Ovary (tissue), 9 donors: ENCODE data around the gene SCN2A. TPM values are rescaled to one million over a fixed set of nuclear protein-coding genes. Genes with fewer than 3 reads are reported as not detected.
"Not testable (repeated sequence)": the region's sequence is repeated elsewhere in the genome, so short reads cannot be mapped to it uniquely, and the experiment has no call there.

ENCODE experiments used
- DNase-seq, 5 donors: peaks; one replicate each; pipeline ENCODE4 v3.0.0-alpha.2; 2019 to 2020
- H3K27ac ChIP-seq, 2 donors: fragments of 200-600 bp; one replicate each; pipeline versions ENCODE4 v1.5.1 to v1.8.0; 2019 to 2022
- H3K27me3 ChIP-seq: fragments of 200-600 bp; one replicate; pipeline ENCODE4 v1.8.0; 2022
- H3K36me3 ChIP-seq: fragments of 200-600 bp; sonication (generic); one replicate; pipeline ENCODE4 v1.5.1; 2019
- H3K4me1 ChIP-seq: one replicate; pipeline ENCODE4 v1.8.1; 2013; ENCODE audit warnings: mild to moderate bottlenecking, moderate library complexity; ENCODE audit not compliant: insufficient read depth
- H3K4me3 ChIP-seq: fragments of 200-600 bp; sonication (generic); one replicate; pipeline ENCODE4 v1.5.1; 2017
- H3K9me3 ChIP-seq, 2 donors: fragments of 200-600 bp in 1 of 2; sonication (generic) in 1 of 2; one replicate each; pipeline versions ENCODE4 v1.5.1 to v1.8.1; 2013 to 2019; ENCODE audit warnings: mild to moderate bottlenecking in 1 of 2, moderate library complexity in 1 of 2
- EP300 ChIP-seq: sonication (generic); formaldehyde crosslinking; IDR thresholded peaks from one replicate; pipeline ENCODE4 v1.6.1; 2017; ENCODE audit warnings: antibody characterized with exemption
- POLR2A ChIP-seq: fragments of 450-650 bp; IDR thresholded peaks from one replicate; pipeline ENCODE4 v1.6.1; 2017; ENCODE audit warnings: antibody characterized with exemption, mild to moderate bottlenecking, moderate library complexity
- WGBS, 3 donors: extraction: QIAGEN DNeasy Blood & Tissue Kit in 1 of 3; methylation state at CpG; one replicate each; pipeline versions ENCODE4 v1.1.5 to v1.1.7; 2013 to 2017; 5-methylcytosine and 5-hydroxymethylcytosine counted together
- intact Hi-C, 4 donors: fragments of 100-400 bp; cut with DNase I; formaldehyde crosslinking; loops; one replicate each; pipeline versions ENCODE4 v1.11.0 to v1.15.1; 2022 to 2023
- polyA plus RNA-seq, 2 donors: library from polyadenylated mRNA; stranded (reverse); fragments of 200-250 nt in 1 of 2; fragments of 350-450 nt in 1 of 2; fragmentation: Illumina TruSeq in 1 of 2; extraction: RNeasy Lipid Tissue Mini Kit (QIAGEN cat#74804) in 1 of 2; gene quantifications; one replicate each; pipeline ENCODE4 v1.2.3, GENCODE V29; 2013 to 2014
- total RNA-seq, 7 donors: library from RNA; depleted of rRNA in 2 of 7; stranded (reverse); fragments of >200 nt in 2 of 7; fragmentation: NEBNext Ultra II Directional in 3 of 7; extraction: Animal tissue kit (Norgen Biotek cat#: 25700) in 3 of 7; gene quantifications; one replicate each; pipeline versions ENCODE4 v1.1.0 to v1.2.4, GENCODE V29; 2016 to 2023
- TF ChIP-seq, protein P1 (sequence below), 3 donors: fragments of 450-650 bp in 2 of 3; fragments of 200-600 bp in 1 of 3; IDR thresholded peaks; one replicate each; pipeline versions ENCODE4 v1.5.1 to v1.8.0; 2016 to 2022; ENCODE audit warnings: antibody characterized with exemption in 3 of 3, mild to moderate bottlenecking in 1 of 3
- donor health status: DM: no; HTN: no; CAD: no; lungs with moderate emphysema.
- donor health status: DM: no; HTN: no; CAD: no.
- donor health status: Bipolar disorder and iron deficiency.
- donor health status: DM: yes; HTN: yes; CAD: no.
- donor health status: DM: no; HTN: no; CAD: no.
- donor health status: DM: yes; HTN: yes; CAD: no.

The SCN2A gene
- total and polyA plus RNA-seq, 9 donors = 0.15 to 1.4 (median 0.61) TPM

DNA sequence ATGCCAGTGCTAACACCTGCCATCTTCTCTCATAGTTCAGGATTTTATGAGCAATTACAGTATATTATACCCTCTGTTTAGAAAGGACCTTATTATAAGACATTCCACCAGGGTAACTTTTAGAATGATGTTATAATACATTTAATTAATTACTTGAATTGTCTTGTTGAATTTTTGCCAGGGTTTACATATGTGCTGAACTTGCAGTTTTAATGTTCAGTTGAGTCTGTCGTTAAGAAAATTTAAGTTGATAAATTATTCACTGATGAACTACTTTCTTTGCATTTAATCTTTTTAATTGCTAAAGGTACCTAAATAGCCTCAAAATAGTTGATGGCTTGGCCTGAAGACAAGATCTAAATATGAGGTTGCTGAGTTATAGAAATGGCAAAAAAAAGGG, 68.1 kb downstream of the SCN2A start:
- WGBS, 3 donors = 25 to 42% (median 38%) methylated on average over 1 of the region's 1 CpG
- no peak overlapping the region for H3K4me3 ChIP-seq
- intact Hi-C loops = no loop called here
- H3K9me3 ChIP-seq = no peaks in the 10 kb centered on the region
- DNase-seq = no peak
- no peaks in the 10 kb centered on the region for H3K4me1 ChIP-seq
- H3K36me3 ChIP-seq = no peaks in the 10 kb centered on the region
- H3K27ac ChIP-seq = no peak overlapping the region
- TF ChIP-seq, protein P1, sequence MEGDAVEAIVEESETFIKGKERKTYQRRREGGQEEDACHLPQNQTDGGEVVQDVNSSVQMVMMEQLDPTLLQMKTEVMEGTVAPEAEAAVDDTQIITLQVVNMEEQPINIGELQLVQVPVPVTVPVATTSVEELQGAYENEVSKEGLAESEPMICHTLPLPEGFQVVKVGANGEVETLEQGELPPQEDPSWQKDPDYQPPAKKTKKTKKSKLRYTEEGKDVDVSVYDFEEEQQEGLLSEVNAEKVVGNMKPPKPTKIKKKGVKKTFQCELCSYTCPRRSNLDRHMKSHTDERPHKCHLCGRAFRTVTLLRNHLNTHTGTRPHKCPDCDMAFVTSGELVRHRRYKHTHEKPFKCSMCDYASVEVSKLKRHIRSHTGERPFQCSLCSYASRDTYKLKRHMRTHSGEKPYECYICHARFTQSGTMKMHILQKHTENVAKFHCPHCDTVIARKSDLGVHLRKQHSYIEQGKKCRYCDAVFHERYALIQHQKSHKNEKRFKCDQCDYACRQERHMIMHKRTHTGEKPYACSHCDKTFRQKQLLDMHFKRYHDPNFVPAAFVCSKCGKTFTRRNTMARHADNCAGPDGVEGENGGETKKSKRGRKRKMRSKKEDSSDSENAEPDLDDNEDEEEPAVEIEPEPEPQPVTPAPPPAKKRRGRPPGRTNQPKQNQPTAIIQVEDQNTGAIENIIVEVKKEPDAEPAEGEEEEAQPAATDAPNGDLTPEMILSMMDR (IDR thresholded peaks at IDR 0.05) = no peak
- no peak for TF ChIP-seq POLR2A
- TF ChIP-seq EP300 = no peak
- H3K27me3 ChIP-seq = no peaks in the 10 kb centered on the region

DNA sequence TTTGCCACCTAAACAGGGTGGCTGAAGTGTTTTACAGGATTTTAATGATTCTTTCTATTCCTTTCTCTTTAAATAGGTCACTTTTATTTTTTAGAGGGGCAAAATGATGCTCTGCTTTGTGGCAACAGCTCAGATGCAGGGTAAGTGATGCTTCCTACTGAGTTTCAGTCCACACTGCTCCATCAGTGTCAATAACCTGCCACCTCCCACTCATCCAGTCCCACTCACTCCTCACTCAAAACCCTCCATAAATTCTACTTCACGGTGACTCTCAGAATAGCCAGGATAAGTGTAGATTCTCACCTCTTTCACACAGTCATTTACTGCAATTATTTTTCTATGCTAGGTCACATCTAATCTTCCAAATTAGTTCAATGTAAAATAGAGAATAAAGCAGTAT, 72.7 kb downstream of the SCN2A start:
- Histone ChIP-seq H3K36me3 (no peaks in the 10 kb centered on the region), H3K9me3 (no peaks in the 10 kb centered on the region), H3K4me3 (no peak overlapping the region), H3K27ac (no peak overlapping the region), H3K27me3 (no peaks in the 10 kb centered on the region), H3K4me1 (no peaks in the 10 kb centered on the region)
- WGBS, 3 donors = 53 to 63% (median 60%) methylated on average over 1 of the region's 1 CpG
- intact Hi-C loops = no loop called here
- no peak for DNase-seq
- TF ChIP-seq, protein P1 (IDR thresholded peaks at IDR 0.05) = no peak
- TF ChIP-seq POLR2A = no peak
- no peak for TF ChIP-seq EP300

DNA sequence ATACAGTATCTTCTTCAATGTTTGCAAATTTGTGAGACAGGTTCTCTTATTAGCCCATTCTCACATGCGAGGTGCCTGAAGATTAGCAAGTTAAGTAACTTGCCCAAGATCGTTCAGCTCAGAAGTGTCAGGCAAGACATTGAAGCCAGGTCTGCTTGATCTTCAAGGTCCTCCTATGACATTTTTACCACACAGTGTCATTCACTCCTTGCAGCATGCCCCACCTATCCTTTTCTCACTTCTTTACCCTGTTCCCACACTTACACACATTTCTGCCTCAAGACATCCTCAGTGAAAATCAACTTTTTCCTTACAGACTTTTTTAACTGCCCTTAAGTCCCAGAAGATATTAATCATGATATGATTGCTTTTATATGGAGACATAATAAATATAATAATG, 73.8 kb downstream of the SCN2A start:
- Histone ChIP-seq H3K27me3 (no peaks in the 10 kb centered on the region), H3K36me3 (no peaks in the 10 kb centered on the region), H3K4me1 (no peaks in the 10 kb centered on the region), H3K9me3 (no peaks in the 10 kb centered on the region), H3K4me3 (no peak overlapping the region), H3K27ac (no peak overlapping the region)
- DNase-seq = no peak
- 82 to 95% (median 88%) methylated on average over 2 of the region's 2 CpGs for WGBS, 3 donors
- TF ChIP-seq EP300 = no peak
- TF ChIP-seq, protein P1 (IDR thresholded peaks at IDR 0.05) = no peak
- intact Hi-C loops = no loop called here

DNA sequence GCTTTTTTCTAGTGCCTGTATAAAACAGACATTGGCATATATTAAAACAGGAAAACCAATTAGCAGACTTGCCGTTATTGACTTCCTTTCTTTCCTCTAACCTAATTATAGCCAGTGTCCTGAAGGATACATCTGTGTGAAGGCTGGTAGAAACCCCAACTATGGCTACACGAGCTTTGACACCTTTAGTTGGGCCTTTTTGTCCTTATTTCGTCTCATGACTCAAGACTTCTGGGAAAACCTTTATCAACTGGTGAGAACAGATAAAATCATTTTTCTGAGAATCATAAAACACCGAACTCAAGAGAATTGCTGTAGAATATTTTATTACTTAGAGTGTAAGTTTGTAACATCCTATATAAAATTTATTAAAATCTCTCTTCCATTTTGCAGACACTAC, 74.3 kb downstream of the SCN2A start:
- WGBS, 3 donors = 81 to 87% (median 84%) methylated on average over 4 of the region's 4 CpGs
- no peaks in the 10 kb centered on the region for H3K9me3 ChIP-seq
- no peaks in the 10 kb centered on the region for H3K36me3 ChIP-seq
- DNase-seq = no peak
- intact Hi-C loops = no loop called here
- no peaks in the 10 kb centered on the region for H3K27me3 ChIP-seq
- TF ChIP-seq EP300 (no peak), POLR2A (no peak)
- TF ChIP-seq, protein P1 (IDR thresholded peaks at IDR 0.05) = no peak
- H3K4me3 ChIP-seq = no peak overlapping the region
- H3K4me1 ChIP-seq = no peaks in the 10 kb centered on the region
- no peak overlapping the region for H3K27ac ChIP-seq

DNA sequence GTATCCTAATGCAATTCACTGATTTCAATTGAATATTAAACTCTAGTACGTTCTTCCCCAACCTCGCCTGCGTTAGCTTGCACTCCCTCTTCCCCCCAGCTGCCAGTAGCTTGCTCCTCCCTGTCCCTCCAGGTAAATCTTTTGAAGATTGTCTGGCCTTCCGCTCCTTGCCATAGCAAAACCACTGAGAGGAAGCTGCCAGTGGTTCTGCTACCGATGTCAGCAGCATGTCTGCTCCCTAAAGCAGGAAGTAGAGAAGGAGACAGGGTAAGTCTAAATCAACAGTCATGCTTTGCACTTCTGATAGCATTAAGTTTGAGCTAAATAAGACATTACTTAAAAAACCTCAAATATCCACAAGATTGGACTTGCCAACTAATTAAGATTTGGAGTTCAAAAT, 89.1 kb downstream of the SCN2A start:
- Histone ChIP-seq H3K9me3 (no peaks in the 10 kb centered on the region), H3K27me3 (no peaks in the 10 kb centered on the region), H3K27ac (no peak overlapping the region), H3K4me3 (no peak overlapping the region), H3K4me1 (no peaks in the 10 kb centered on the region), H3K36me3 (no peaks in the 10 kb centered on the region)
- intact Hi-C loops = no loop called here
- 83 to 92% (median 85%) methylated on average over 5 of the region's 5 CpGs for WGBS, 3 donors
- TF ChIP-seq, protein P1 (IDR thresholded peaks at IDR 0.05) = no peak
- TF ChIP-seq POLR2A (no peak), EP300 (no peak)
- no peak for DNase-seq

DNA sequence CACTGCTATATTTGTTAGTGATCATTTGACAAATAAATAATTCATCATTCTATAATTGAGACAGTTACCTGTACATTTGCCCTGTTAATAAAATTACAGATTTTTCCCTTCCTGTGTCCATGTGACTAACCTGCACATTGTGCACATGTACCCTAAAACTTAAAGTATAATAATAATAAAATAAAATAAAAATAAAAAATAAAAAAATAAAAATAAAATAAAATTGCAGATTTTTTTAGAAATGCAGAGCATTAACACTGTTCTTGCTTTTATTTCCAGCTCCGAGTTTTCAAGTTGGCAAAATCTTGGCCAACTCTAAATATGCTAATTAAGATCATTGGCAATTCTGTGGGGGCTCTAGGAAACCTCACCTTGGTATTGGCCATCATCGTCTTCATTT, 105.1 kb downstream of the SCN2A start:
- H3K36me3 ChIP-seq, H3K27me3 ChIP-seq, intact Hi-C loops, H3K9me3 ChIP-seq, H3K27ac ChIP-seq, H3K4me1 ChIP-seq, DNase-seq, H3K4me3 ChIP-seq: not testable (repeated sequence)
- 89 to 92% (median 90%) methylated on average over 2 of the region's 2 CpGs for WGBS, 3 donors
